Omental fat pad (tissue), 4 donors: ENCODE measurements around the gene GCNA. TPM values are rescaled to one million over a fixed set of nuclear protein-coding genes. Genes with fewer than 3 reads are reported as not detected.

Experiments used
- ATAC-seq: fragments of 150-250 bp; one replicate; pipeline ENCODE4 v1.9.1; 2016; ENCODE audit warnings: mild to moderate bottlenecking, moderate library complexity; ENCODE audit not compliant: low FRiP score
- DNase-seq: peaks from one replicate; pipeline ENCODE4 v3.0.0-alpha.2; 2019; ENCODE audit warnings: low spot score
- CTCF ChIP-seq, 3 donors: fragments of 450-650 bp; IDR thresholded peaks; one replicate each; pipeline ENCODE4 v1.5.1; 2016 to 2017; ENCODE audit warnings: antibody characterized with exemption in 3 of 3, mild to moderate bottlenecking in 3 of 3, moderate library complexity in 2 of 3
- total RNA-seq, 4 donors: library from RNA; depleted of rRNA; stranded (reverse); fragments of >200 nt; gene quantifications; one replicate each; pipeline ENCODE4 v1.1.0, GENCODE V29; 2016

Gene GCNA
- total RNA-seq, 4 donors from 2014 or later: 2.8 to 6.3 (median 4.2) TPM

GRCh38 chrX:71627588-71628404 is 49.6 kb downstream of the GCNA start:
- DNase-seq (no peak), ATAC-seq (no peak)
- no peak for TF ChIP-seq CTCF (IDR thresholded peaks at IDR 0.05)

GRCh38 chrX:71629467-71629866 is 51.2 kb downstream of the GCNA start:
- no peak for DNase-seq
- no peak for ATAC-seq
- TF ChIP-seq CTCF (IDR thresholded peaks at IDR 0.05): no peak

GRCh38 chrX:71632923-71633657 is 54.9 kb downstream of the GCNA start:
- DNase-seq: no peak
- TF ChIP-seq CTCF (IDR thresholded peaks at IDR 0.05): no peak
- no peak for ATAC-seq

- ATAC-seq: no peak
- no peak for DNase-seq
- TF ChIP-seq CTCF (IDR thresholded peaks at IDR 0.05): no peak
Measured at GRCh38 chrX:71634366-71634765, 56.1 kb downstream of the GCNA start.

GRCh38 chrX:71636438-71637252 is 58.4 kb downstream of the GCNA start:
- no peak for DNase-seq
- no peak for ATAC-seq
- TF ChIP-seq CTCF (IDR thresholded peaks at IDR 0.05): no peak

- ATAC-seq (no peak), DNase-seq (no peak)
- TF ChIP-seq CTCF (IDR thresholded peaks at IDR 0.05): no peak
Measured at GRCh38 chrX:71637253-71637618, 59.0 kb downstream of the GCNA start.
